ENCODE measurements around the gene CCDC85B.

CCDC85B gene

GRCh38 chr11:65871811-65872548 lies 18.5 kb upstream of the CCDC85B start:
- 0 out of 2 replicates have a peak, but pooled peaks cover 4% of the 10 kb centered on the region for H3K36me3 ChIP-seq (ENCODE audit: control insufficient read depth, insufficient read depth, low read length)

GRCh38 chr11:65872586-65873317 lies 17.7 kb upstream of the CCDC85B start, which contains the start of gene EFEMP2:
EFEMP2 (minus strand) TSS chr11:65872800; CDS start chr11:65872354, 446 bp downstream.
- Histone ChIP-seq H3K36me3 (ENCODE audit: control insufficient read depth, insufficient read depth, low read length) (no peaks in the 10 kb centered on the region), H3K9ac (ENCODE audit: low read depth, low read length) (no peak within 1 kb of the TSS), H3K9me3 (ENCODE audit: control insufficient read depth, insufficient read depth, low read length) (no peaks in the 10 kb centered on the region), H3K4me1 (ENCODE audit: control insufficient read depth, insufficient read depth, low read length) (no peaks in the 10 kb centered on the region), H3K4me3 (ENCODE audit: low read depth, low read length) (peak within 1 kb of the TSS; percentile 67), H3K27ac (ENCODE audit: low read depth, low read length) (no peak within 1 kb of the TSS), H3K27me3 (ENCODE audit: control insufficient read depth, insufficient read depth, low read length) (no peaks in the 10 kb centered on the region; the same call in 1 of the 2 replicates)

More at GRCh38 chr11:65871811-65872548, 18.5 kb upstream of the CCDC85B start:
- Histone ChIP-seq H3K27me3 (ENCODE audit: control insufficient read depth, insufficient read depth, low read length) (no peaks in the 10 kb centered on the region; the same call in 1 of the 2 replicates), H3K4me3 (ENCODE audit: low read depth, low read length) (peak overlapping the region; percentile 67; the same call in 1 of the 2 replicates), H3K9ac (ENCODE audit: low read depth, low read length) (no peak overlapping the region), H3K4me1 (ENCODE audit: control insufficient read depth, insufficient read depth, low read length) (0 out of 2 replicates have a peak, but pooled peaks cover 4% of the 10 kb centered on the region), H3K9me3 (ENCODE audit: control insufficient read depth, insufficient read depth, low read length) (no peaks in the 10 kb centered on the region), H3K27ac (ENCODE audit: low read depth, low read length) (no peak overlapping the region)

DNA sequence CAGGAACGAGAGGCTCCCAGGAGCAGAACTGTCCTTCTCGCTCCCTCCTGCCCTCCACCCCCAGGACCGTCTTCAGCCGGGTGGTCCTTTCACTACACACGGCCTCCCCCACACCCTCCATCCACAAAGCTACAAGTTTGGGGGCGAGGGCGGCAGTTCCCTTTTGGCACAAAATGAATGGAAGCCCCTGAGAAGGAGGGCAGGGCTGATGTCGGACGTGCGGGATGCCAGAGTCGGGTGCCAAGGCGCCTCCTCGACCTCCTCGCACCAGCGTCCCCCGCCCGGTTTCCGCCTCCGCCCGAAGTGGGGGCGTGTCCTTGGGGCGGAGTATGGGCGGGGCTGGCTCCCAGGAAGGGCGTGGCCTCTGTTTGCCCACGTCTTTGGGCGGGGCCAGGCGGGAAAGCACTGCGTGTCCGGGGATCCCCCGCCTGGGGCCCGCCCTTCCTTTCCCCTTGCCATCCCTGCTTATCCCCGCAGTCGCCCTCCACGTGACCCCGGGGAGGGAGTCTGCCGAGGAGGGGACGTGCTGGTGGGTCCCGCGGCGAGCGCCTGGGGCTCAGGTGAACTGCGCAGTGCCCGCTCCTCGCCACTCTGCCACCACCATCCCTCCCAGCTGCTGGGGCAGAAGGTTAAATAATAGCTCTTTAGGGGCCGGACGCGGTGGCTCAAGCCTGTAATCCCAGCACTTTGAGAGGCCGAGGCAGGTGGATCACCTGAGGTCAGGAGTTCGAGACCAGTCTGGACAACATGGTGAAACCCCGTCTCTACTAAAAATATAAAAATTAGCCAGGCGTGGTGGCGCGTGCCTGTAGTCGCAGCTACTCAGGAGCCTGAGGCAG lies 16.9 kb upstream of the CCDC85B start:
- H3K4me1 ChIP-seq (ENCODE audit: control insufficient read depth, insufficient read depth, low read length): no peaks in the 10 kb centered on the region
- no peaks in the 10 kb centered on the region for H3K9me3 ChIP-seq (ENCODE audit: control insufficient read depth, insufficient read depth, low read length)
- peak overlapping the region; percentile 67 for H3K4me3 ChIP-seq (ENCODE audit: low read depth, low read length)
- no peaks in the 10 kb centered on the region for H3K36me3 ChIP-seq (ENCODE audit: control insufficient read depth, insufficient read depth, low read length)
- no peak overlapping the region for H3K27ac ChIP-seq (ENCODE audit: low read depth, low read length)
- no peaks in the 10 kb centered on the region; the same call in 1 of the 2 replicates for H3K27me3 ChIP-seq (ENCODE audit: control insufficient read depth, insufficient read depth, low read length)
- H3K9ac ChIP-seq (ENCODE audit: low read depth, low read length): no peak overlapping the region

DNA sequence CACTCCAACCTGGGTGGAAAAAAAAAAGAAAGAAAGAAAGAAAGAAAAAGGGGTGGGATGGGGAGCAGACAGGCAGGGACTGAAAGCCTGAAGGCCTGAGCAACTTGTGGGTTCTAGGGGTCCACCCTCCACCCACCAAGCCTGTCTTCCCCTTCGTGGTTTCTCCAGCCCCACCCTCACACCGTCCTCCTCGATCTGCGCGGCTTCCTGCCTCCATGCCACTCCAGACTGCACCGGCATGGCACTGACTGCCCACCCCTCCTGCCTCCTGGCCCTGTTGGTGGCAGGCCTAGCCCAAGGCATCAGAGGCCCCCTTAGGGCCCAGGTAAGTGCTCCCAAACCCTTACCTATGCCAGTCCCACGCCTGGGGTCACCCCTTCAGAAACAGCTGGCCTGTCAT lies 10.9 kb upstream of the CCDC85B start, which contains the start of gene CTSW:
Gene CTSW (plus strand): TSS at position 221 of the 400 bp plus-strand sequence. CDS start 18 bp downstream, at position 239.
- no peaks in the 10 kb centered on the region for H3K9me3 ChIP-seq (ENCODE audit: control insufficient read depth, insufficient read depth, low read length)
- H3K9ac ChIP-seq (ENCODE audit: low read depth, low read length): no peak within 1 kb of the TSS
- peaks cover 3% of the 10 kb centered on the region; the same call in 1 of the 2 replicates for H3K4me1 ChIP-seq (ENCODE audit: control insufficient read depth, insufficient read depth, low read length)
- peaks cover 26% of the 10 kb centered on the region for H3K36me3 ChIP-seq (ENCODE audit: control insufficient read depth, insufficient read depth, low read length)
- H3K27ac ChIP-seq (ENCODE audit: low read depth, low read length): no peak within 1 kb of the TSS
- no peaks in the 10 kb centered on the region for H3K27me3 ChIP-seq (ENCODE audit: control insufficient read depth, insufficient read depth, low read length)
- H3K4me3 ChIP-seq (ENCODE audit: low read depth, low read length): no peak within 1 kb of the TSS

GRCh38 chr11:65880027-65880426 lies 10.4 kb upstream of the CCDC85B start:
- Histone ChIP-seq H3K27ac (ENCODE audit: low read depth, low read length) (no peak overlapping the region), H3K4me1 (ENCODE audit: control insufficient read depth, insufficient read depth, low read length) (peaks cover 3% of the 10 kb centered on the region; the same call in 1 of the 2 replicates), H3K9ac (ENCODE audit: low read depth, low read length) (no peak overlapping the region), H3K27me3 (ENCODE audit: control insufficient read depth, insufficient read depth, low read length) (no peaks in the 10 kb centered on the region), H3K9me3 (ENCODE audit: control insufficient read depth, insufficient read depth, low read length) (no peaks in the 10 kb centered on the region), H3K4me3 (ENCODE audit: low read depth, low read length) (no peak overlapping the region), H3K36me3 (ENCODE audit: control insufficient read depth, insufficient read depth, low read length) (peaks cover 29% of the 10 kb centered on the region)

GRCh38 chr11:65880844-65881421 lies 9.5 kb upstream of the CCDC85B start:
- peaks cover 3% of the 10 kb centered on the region; the same call in 1 of the 2 replicates for H3K4me1 ChIP-seq (ENCODE audit: control insufficient read depth, insufficient read depth, low read length)
- no peak overlapping the region for H3K27ac ChIP-seq (ENCODE audit: low read depth, low read length)
- H3K36me3 ChIP-seq (ENCODE audit: control insufficient read depth, insufficient read depth, low read length): peaks cover 39% of the 10 kb centered on the region
- no peak overlapping the region for H3K4me3 ChIP-seq (ENCODE audit: low read depth, low read length)
- H3K27me3 ChIP-seq (ENCODE audit: control insufficient read depth, insufficient read depth, low read length): no peaks in the 10 kb centered on the region
- H3K9me3 ChIP-seq (ENCODE audit: control insufficient read depth, insufficient read depth, low read length): no peaks in the 10 kb centered on the region
- H3K9ac ChIP-seq (ENCODE audit: low read depth, low read length): no peak overlapping the region

GRCh38 chr11:65882120-65883057 lies 8.1 kb upstream of the CCDC85B start:
- Histone ChIP-seq H3K9ac (ENCODE audit: low read depth, low read length) (no peak overlapping the region), H3K27ac (ENCODE audit: low read depth, low read length) (no peak overlapping the region), H3K4me3 (ENCODE audit: low read depth, low read length) (no peak overlapping the region), H3K36me3 (ENCODE audit: control insufficient read depth, insufficient read depth, low read length) (peaks cover 50% of the 10 kb centered on the region), H3K9me3 (ENCODE audit: control insufficient read depth, insufficient read depth, low read length) (no peaks in the 10 kb centered on the region), H3K4me1 (ENCODE audit: control insufficient read depth, insufficient read depth, low read length) (peaks cover 4% of the 10 kb centered on the region; the same call in 1 of the 2 replicates), H3K27me3 (ENCODE audit: control insufficient read depth, insufficient read depth, low read length) (no peaks in the 10 kb centered on the region)

GRCh38 chr11:65883058-65883761 lies 7.3 kb upstream of the CCDC85B start:
- Histone ChIP-seq H3K36me3 (ENCODE audit: control insufficient read depth, insufficient read depth, low read length) (peaks cover 50% of the 10 kb centered on the region), H3K9me3 (ENCODE audit: control insufficient read depth, insufficient read depth, low read length) (no peaks in the 10 kb centered on the region), H3K27ac (ENCODE audit: low read depth, low read length) (no peak overlapping the region), H3K9ac (ENCODE audit: low read depth, low read length) (no peak overlapping the region), H3K27me3 (ENCODE audit: control insufficient read depth, insufficient read depth, low read length) (no peaks in the 10 kb centered on the region), H3K4me3 (ENCODE audit: low read depth, low read length) (no peak overlapping the region), H3K4me1 (ENCODE audit: control insufficient read depth, insufficient read depth, low read length) (peaks cover 6% of the 10 kb centered on the region; the same call in 1 of the 2 replicates)

Measured in HUES48 (cell line).